SIG-M5 treated with dmso at 0.1 percent for 504 hours (cell line): ENCODE results near the gene HTRA3.

Source experiments
- DNase-seq: peaks from one replicate; lab custom pipeline; 2025; ENCODE audit not compliant: unreplicated experiment; lab: John Stamatoyannopoulos, UW

The HTRA3 gene

DNA sequence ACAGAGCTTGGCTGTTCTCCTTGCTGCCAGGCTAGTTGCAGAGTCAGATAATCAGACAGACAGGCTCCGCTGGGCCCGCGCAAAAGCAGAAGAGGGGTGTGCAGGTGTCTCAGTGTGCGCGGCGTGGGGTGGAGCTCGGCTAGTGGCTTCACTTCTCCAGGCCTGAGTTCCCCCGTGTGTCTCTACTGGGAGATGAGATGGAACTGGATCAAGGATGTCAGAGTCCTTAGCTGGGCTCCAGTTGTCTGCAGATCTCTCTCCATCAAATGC is 21.1 kb downstream of the HTRA3 start:
- DNase-seq, result no peak

DNA sequence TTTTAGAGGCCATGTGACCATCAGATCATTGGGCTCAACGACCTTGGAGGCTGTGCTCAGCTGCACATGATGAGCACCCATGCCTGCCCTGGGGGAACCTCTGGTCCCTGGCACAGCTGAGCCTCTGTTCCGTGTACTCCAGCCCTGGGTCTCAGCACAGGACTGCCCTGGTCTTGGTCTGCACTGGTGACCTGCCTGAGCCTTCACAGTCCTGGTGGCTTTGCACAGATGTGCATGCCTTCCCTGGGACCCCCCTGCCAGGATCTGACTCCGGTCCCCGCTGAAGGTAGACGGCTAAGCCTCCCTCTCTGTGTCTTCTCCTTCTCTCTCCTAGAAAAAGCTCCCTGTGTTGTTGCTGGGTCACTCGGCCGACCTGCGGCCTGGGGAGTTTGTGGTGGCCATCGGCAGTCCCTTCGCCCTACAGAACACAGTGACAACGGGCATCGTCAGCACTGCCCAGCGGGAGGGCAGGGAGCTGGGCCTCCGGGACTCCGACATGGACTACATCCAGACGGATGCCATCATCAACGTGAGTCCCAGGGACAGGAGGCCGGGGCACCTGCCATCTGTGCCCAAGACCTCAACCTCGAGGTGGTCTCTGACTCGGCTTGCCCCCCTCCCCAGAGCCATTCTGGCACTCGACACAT is 21.6 kb downstream of the HTRA3 start:
- DNase-seq, result no peak

DNA sequence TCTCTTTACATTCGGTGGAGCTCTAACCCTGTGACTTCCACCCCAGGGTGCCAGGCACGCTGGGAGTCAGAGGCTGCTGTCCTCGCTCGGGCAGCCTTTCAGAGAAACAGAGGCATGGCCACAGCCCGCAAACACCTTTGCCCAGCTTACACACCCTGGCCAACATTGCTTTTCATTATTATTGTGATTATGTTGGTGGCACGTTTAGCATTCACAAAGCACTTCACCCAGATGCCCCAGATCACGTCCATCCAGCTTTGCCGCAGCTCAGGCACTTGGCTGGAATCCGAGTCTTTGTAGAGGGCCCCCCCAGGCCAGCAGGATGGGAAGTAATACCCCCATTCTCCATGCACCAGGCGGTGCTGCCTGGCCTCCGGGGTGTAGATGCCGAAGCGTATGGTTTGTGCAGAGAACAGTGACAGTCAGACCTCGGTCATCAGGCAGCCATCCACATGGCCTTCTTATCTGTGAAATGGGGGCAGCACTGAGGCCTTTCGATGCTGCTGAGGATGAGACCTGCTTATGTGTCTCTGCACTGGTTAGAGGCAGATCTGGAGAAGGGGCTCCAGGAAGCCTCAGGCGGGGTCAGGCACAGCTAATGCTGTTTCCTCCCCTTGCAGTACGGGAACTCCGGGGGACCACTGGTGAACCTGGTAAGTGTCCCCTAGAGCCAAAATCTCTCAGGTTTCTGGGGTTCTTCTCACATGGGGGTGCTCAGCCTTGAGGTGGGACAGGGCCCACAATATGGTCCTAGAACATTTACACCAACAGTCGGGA is 22.3 kb downstream of the HTRA3 start:
- DNase-seq, result no peak

- no peak for DNase-seq
Observed at GRCh38 chr4:8292478-8293107, 23.0 kb downstream of the HTRA3 start.

DNA sequence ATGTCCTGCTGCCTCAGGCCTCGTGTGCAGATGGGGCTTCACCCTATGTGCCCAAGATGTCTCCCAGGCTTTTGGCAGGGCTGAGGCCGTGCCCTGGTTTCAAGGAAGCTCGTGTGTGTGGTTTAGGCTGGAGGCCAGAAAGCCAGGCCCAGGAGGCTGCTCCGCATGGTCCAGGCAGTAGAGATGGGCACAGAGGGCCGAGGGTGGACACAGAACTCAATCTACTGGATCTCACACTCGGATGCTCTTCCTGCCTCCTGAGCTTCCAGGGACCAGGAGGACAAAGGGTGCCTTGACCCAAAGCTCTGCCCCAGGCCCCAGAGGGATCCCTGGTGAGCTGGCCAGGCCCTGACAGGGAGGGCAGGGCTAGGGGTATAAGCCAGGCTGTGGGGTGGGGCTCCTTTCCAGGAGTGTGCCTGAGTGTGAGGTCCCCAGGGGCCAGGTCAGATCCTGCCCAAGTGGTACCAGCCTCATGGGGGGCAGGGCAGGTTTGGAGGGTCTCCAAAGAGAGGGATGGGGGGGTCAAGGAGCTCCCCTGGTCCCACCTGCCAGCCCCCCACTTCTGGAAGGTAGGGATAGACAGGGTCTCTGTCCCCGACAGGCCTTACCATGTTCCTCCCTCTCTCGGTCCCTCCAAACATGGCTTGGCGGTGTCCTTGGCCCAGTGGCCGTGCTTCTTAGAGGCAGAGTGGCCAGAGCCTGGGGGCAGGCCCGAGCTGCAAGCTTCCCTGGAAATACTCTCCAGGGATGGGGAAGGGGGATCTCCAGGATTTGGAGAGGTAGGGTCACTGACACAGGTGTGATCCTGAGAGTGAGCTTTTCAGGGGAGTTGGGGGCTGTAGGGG is 23.8 kb downstream of the HTRA3 start:
- no peak for DNase-seq

GRCh38 chr4:8294036-8294435 is 24.5 kb downstream of the HTRA3 start:
- no peak for DNase-seq

GRCh38 chr4:8294775-8295174 is 25.2 kb downstream of the HTRA3 start:
- DNase-seq, result no peak

DNA sequence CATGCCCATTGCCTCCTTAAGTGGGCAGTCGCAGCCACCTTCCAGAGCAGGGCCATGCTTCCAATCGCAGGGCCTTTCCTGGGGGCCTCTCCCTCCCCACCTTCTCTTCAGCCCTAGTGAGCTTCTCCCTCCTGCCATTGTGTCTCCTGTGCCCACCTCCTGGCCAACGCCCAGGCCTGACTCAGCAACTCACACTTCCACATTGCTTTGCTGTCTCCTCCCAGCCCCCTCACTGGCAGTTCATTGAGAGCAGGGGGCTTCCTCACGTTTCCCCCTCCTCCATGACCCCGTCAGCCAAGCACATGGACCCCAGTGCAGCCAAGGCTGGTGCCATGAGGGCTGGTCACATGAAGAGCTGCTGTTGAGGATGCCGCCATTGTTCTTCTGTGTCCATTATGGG is 25.9 kb downstream of the HTRA3 start:
- DNase-seq, result no peak

GRCh38 chr4:8296491-8296890 is 26.9 kb downstream of the HTRA3 start:
- DNase-seq, result no peak

- no peak for DNase-seq
Observed at GRCh38 chr4:8297141-8297601, 27.6 kb downstream of the HTRA3 start.

DNA sequence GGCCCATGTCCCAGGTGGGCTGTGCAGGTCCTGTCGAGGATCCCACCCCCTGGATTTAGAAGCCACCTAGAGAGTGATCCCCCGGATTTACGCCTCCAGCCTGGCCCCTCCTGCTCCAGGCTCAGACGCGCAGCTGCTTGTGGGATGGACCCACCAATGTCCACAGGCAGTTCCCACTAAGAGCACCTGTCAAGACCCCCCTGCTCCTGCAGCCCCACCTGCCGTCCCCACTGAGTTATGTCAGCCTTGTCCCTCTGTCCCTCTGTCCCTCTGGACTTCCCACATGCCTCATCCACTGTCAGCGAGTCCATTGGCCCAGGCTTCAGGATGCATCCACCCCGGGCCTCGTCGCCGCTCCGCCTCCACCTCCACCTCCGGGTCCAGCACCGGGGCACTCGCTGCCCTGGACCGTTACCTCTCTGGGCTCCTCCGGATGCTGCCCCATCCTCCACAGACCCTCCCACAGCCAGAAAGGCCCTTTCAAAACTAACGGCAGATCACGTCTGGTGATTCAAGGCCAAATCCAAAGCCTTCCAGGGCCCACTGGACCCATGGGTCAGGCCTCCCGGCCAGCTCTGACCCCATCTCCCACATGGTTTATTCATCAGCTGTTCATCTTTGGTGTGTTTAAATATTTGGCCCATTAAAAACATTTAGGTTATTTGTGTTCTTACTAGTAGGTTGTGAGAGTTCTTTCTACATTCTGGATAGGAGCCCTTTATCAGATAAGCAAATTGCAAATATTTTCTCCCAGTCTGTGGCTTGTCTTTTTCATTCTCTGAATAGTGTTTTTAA is 28.3 kb downstream of the HTRA3 start:
- DNase-seq, result no peak

DNA sequence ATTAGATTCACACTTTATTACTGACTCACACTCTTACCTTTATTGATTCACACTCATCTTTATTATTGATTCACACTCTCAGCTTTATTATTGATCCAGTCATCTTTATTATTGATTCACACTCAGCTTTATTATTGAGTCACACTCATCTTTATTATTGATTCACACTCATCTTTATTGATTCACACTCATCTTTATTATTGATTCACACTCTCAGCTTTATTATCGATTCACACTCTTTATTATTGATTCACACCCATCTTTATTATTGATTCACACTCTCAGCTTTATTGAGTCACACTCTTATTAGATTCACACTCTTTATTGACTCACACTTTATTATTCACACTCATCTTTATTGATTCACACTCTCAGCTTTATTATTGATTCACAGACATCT is 31.3 kb downstream of the HTRA3 start:
- DNase-seq, result no peak

DNA sequence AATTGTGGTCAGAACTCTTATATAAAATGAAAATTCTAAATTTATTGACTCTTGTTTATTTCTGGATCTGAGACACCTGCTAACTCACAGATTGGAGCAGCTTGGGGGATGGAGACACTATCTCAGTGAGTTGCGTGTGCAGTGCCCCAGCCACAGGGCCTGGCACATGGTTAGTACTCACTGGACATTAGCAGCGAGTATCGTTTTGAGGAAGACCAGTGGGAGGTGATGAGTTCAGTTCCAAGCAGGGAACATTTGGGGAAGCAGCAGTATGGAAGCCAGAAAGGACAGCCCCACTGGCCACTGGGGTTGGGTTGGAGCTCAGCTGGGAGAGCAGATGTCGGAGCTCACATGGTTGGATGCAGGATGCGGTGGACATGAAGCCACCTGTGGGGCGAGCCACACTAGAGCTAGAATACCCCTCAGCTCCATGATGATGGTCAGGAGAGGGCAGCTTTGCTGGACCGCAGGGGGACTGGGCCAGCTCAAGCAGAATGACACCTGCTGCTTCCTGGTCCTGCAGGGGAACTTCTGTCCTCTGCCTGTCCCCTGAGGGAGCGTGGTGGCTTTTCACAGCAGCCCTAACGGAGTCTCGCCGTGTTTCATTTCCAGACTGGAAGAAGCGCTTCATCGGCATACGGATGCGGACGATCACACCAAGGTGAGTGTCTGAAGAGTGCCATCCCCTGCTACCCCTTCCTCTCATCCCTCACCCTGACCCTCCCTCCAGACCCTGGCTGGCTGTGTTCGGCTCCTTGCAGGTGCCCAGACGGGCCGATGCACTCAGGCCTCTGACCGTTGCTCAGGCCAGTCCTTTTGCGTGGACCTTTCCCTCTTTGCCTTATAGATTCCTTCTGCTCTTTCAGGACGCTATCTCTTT is 32.5 kb downstream of the HTRA3 start:
- DNase-seq, result no peak

DNA sequence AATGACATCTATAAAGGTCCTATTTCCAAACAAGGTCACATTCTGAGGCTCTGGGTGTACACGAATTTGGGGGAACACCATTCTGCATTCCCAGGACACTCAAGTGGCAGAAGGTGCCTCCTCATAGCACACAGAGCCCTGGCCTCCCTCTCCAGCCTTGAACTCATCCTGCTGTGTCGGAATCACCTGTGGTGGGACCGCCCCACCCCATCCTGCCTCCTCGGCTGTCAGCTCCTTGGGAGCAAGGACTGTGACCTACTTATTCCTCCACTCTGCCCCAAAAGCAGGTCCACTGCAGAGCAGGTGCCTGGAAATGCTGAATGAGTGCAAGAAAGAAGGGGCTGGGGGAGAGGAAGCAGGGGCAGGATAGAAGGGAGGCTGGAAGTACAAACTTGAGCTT is 33.5 kb downstream of the HTRA3 start:
- DNase-seq, result no peak

- DNase-seq, result peak; percentile 4
Observed at GRCh38 chr4:8303485-8304281, 34.1 kb downstream of the HTRA3 start.

- DNase-seq, result no peak
Observed at GRCh38 chr4:8304827-8305695, 35.5 kb downstream of the HTRA3 start.

GRCh38 chr4:8305851-8306471 is 36.4 kb downstream of the HTRA3 start:
- DNase-seq, result no peak
